ENCODE results near the gene FYCO1. TPM values are rescaled to one million over a fixed set of nuclear protein-coding genes. Genes with fewer than 3 reads are reported as not detected.
"Not testable (repeated sequence)": the region's sequence is repeated elsewhere in the genome, so short reads cannot be mapped to it uniquely, and the experiment has no call there.

FYCO1 gene
- total RNA-seq = 10 to 100 TPM in 1 of 2 experiments, 1 to 10 TPM in 1; 9.4 to 10.2 TPM

- peak within 1 kb of the TSS; percentile 85 for H3K4me3 Mint-ChIP-seq
- peaks cover 21% of the 10 kb centered on the region for H3K36me3 Mint-ChIP-seq
- H3K4me1 Mint-ChIP-seq = peaks cover 37% of the 10 kb centered on the region
- H3K9me3 Mint-ChIP-seq = no peaks in the 10 kb centered on the region
- H3K27ac Mint-ChIP-seq = peak within 1 kb of the TSS; percentile 94
- H3K27me3 Mint-ChIP-seq = peaks cover 5% of the 10 kb centered on the region
- peak; percentile 89 for DNase-seq
These were observed at the start of gene FYCO1 for GRCh38 chr3:45995236-45996192. TSS of gene FYCO1 (minus strand) at chr3:45995824. CDS start at chr3:45984910, 10,914 bp downstream.

- Mint-ChIP-seq H3K27ac (no peak overlapping the region), H3K9me3 (no peaks in the 10 kb centered on the region), H3K27me3 (peaks cover 4% of the 10 kb centered on the region), H3K4me1 (no peaks in the 10 kb centered on the region), H3K4me3 (no peak overlapping the region), H3K36me3 (no peaks in the 10 kb centered on the region)
- no peak for DNase-seq
These were observed 43.3 kb upstream of the FYCO1 start for GRCh38 chr3:46038916-46039315.

GRCh38 chr3:46038071-46038470, 42.4 kb upstream of the FYCO1 start:
- not testable (repeated sequence) for H3K27me3 Mint-ChIP-seq, H3K36me3 Mint-ChIP-seq, H3K4me3 Mint-ChIP-seq, H3K4me1 Mint-ChIP-seq, H3K27ac Mint-ChIP-seq, DNase-seq, H3K9me3 Mint-ChIP-seq

GRCh38 chr3:46036191-46036590, 40.6 kb upstream of the FYCO1 start:
- Mint-ChIP-seq H3K4me3 (no peak overlapping the region), H3K9me3 (peaks cover 1% of the 10 kb centered on the region), H3K4me1 (no peaks in the 10 kb centered on the region), H3K36me3 (no peaks in the 10 kb centered on the region), H3K27ac (no peak overlapping the region), H3K27me3 (peaks cover 4% of the 10 kb centered on the region)
- no peak for DNase-seq

- no peak for DNase-seq
- peaks cover 5% of the 10 kb centered on the region for H3K36me3 Mint-ChIP-seq
- no peak overlapping the region for H3K4me3 Mint-ChIP-seq
- no peaks in the 10 kb centered on the region for H3K27me3 Mint-ChIP-seq
- H3K4me1 Mint-ChIP-seq = no peaks in the 10 kb centered on the region
- H3K9me3 Mint-ChIP-seq = peaks cover 10% of the 10 kb centered on the region
- H3K27ac Mint-ChIP-seq = no peak overlapping the region
These were observed 36.1 kb upstream of the FYCO1 start for GRCh38 chr3:46031747-46032146.

GRCh38 chr3:46031269-46031668, 35.6 kb upstream of the FYCO1 start:
- DNase-seq = no peak
- no peaks in the 10 kb centered on the region for H3K4me1 Mint-ChIP-seq
- H3K27ac Mint-ChIP-seq = no peak overlapping the region
- no peak overlapping the region for H3K4me3 Mint-ChIP-seq
- H3K36me3 Mint-ChIP-seq = peaks cover 5% of the 10 kb centered on the region
- H3K27me3 Mint-ChIP-seq = no peaks in the 10 kb centered on the region
- H3K9me3 Mint-ChIP-seq = peaks cover 11% of the 10 kb centered on the region

GRCh38 chr3:46030626-46031025, 35.0 kb upstream of the FYCO1 start:
- no peak overlapping the region for H3K27ac Mint-ChIP-seq
- H3K4me3 Mint-ChIP-seq = no peak overlapping the region
- DNase-seq = no peak
- H3K4me1 Mint-ChIP-seq = no peaks in the 10 kb centered on the region
- H3K9me3 Mint-ChIP-seq = peaks cover 11% of the 10 kb centered on the region
- no peaks in the 10 kb centered on the region for H3K27me3 Mint-ChIP-seq
- peaks cover 5% of the 10 kb centered on the region for H3K36me3 Mint-ChIP-seq

- H3K4me1 Mint-ChIP-seq = no peaks in the 10 kb centered on the region
- H3K9me3 Mint-ChIP-seq = peaks cover 11% of the 10 kb centered on the region
- DNase-seq = no peak
- no peak overlapping the region for H3K27ac Mint-ChIP-seq
- H3K27me3 Mint-ChIP-seq = no peaks in the 10 kb centered on the region
- H3K4me3 Mint-ChIP-seq = no peak overlapping the region
- peaks cover 5% of the 10 kb centered on the region for H3K36me3 Mint-ChIP-seq
These were observed 34.4 kb upstream of the FYCO1 start for GRCh38 chr3:46029953-46030543.

GRCh38 chr3:46027736-46028397, 32.2 kb upstream of the FYCO1 start:
- H3K4me3 Mint-ChIP-seq = no peak overlapping the region
- H3K4me1 Mint-ChIP-seq = no peaks in the 10 kb centered on the region
- peaks cover 11% of the 10 kb centered on the region for H3K9me3 Mint-ChIP-seq
- no peak for DNase-seq
- H3K27me3 Mint-ChIP-seq = no peaks in the 10 kb centered on the region
- no peak overlapping the region for H3K27ac Mint-ChIP-seq
- peaks cover 5% of the 10 kb centered on the region for H3K36me3 Mint-ChIP-seq

GRCh38 chr3:46027021-46027705, 31.5 kb upstream of the FYCO1 start, which contains the start of gene XCR1:
TSS of gene XCR1 (minus strand) at chr3:46027483. CDS start at chr3:46021947, 5,536 bp downstream.
- H3K27me3 Mint-ChIP-seq = no peaks in the 10 kb centered on the region
- no peak within 1 kb of the TSS for H3K27ac Mint-ChIP-seq
- H3K4me3 Mint-ChIP-seq = no peak within 1 kb of the TSS
- H3K9me3 Mint-ChIP-seq = peaks cover 11% of the 10 kb centered on the region
- peaks cover 5% of the 10 kb centered on the region for H3K36me3 Mint-ChIP-seq
- H3K4me1 Mint-ChIP-seq = no peaks in the 10 kb centered on the region
- DNase-seq = no peak

- H3K4me1 Mint-ChIP-seq = peaks cover 3% of the 10 kb centered on the region
- H3K36me3 Mint-ChIP-seq = peaks cover 5% of the 10 kb centered on the region
- no peak overlapping the region for H3K4me3 Mint-ChIP-seq
- DNase-seq = no peak
- peaks cover 9% of the 10 kb centered on the region for H3K9me3 Mint-ChIP-seq
- no peaks in the 10 kb centered on the region for H3K27me3 Mint-ChIP-seq
- no peak overlapping the region for H3K27ac Mint-ChIP-seq
These were observed 29.5 kb upstream of the FYCO1 start for GRCh38 chr3:46025139-46025538.

GRCh38 chr3:46024131-46024530, 28.5 kb upstream of the FYCO1 start:
- peaks cover 9% of the 10 kb centered on the region for H3K9me3 Mint-ChIP-seq
- peaks cover 12% of the 10 kb centered on the region for H3K4me1 Mint-ChIP-seq
- peaks cover 5% of the 10 kb centered on the region for H3K36me3 Mint-ChIP-seq
- H3K4me3 Mint-ChIP-seq = no peak overlapping the region
- no peak overlapping the region for H3K27ac Mint-ChIP-seq
- no peaks in the 10 kb centered on the region for H3K27me3 Mint-ChIP-seq
- no peak for DNase-seq

- no peak overlapping the region for H3K4me3 Mint-ChIP-seq
- H3K4me1 Mint-ChIP-seq = peaks cover 17% of the 10 kb centered on the region
- H3K36me3 Mint-ChIP-seq = peaks cover 5% of the 10 kb centered on the region
- H3K27me3 Mint-ChIP-seq = no peaks in the 10 kb centered on the region
- no peak for DNase-seq
- H3K27ac Mint-ChIP-seq = no peak overlapping the region
- H3K9me3 Mint-ChIP-seq = peaks cover 9% of the 10 kb centered on the region
These were observed 27.5 kb upstream of the FYCO1 start for GRCh38 chr3:46022909-46023785.

- Mint-ChIP-seq H3K36me3 (no peaks in the 10 kb centered on the region), H3K4me3 (no peak overlapping the region), H3K4me1 (peaks cover 24% of the 10 kb centered on the region), H3K27ac (no peak overlapping the region), H3K27me3 (peaks cover 4% of the 10 kb centered on the region), H3K9me3 (peaks cover 2% of the 10 kb centered on the region)
- no peak for DNase-seq
These were observed 25.9 kb upstream of the FYCO1 start for GRCh38 chr3:46021516-46021915.
